Tibial nerve (tissue), 3 donors: ENCODE measurements around the gene PRKACB.

Experiments used
- POLR2A ChIP-seq, 2 donors: fragments of 450-650 bp; IDR thresholded peaks; one replicate each; pipeline ENCODE4 v1.6.1; 2017; ENCODE audit warnings: antibody characterized with exemption in 2 of 2, mild to moderate bottlenecking in 2 of 2, moderate library complexity in 2 of 2
- TF ChIP-seq, protein P1 (sequence below), 5 experiments: fragments of 200-600 bp in 3 of 5; fragments of 450-650 bp in 2 of 5; sonication (generic) in 3 of 5; IDR thresholded peaks; one replicate each; pipeline ENCODE4 v1.5.1; 2016 to 2019; ENCODE audit warnings: antibody characterized with exemption in 5 of 5, mild to moderate bottlenecking in 3 of 5, moderate library complexity in 2 of 5

DNA sequence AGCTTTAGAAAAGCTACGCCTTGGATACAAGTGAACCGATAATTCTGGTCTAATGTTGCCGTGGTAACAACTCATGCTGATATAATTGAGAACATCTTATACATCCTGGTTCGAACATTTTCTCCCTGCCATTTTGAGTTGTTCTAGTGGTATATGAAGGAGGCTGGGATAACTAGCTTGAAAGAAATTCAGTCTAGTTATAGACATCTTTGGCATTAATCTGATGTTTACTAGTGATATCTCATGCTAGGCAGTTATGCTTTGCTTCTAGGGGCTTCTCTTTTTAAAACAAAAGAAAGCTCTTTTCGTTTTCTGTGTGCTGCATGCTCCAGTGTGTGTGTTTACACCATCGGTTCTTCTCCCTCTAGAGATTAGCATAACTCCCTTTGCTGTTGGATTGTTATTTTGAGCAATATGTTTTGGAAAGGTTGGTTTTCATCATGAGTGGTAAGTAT lies 20.5 kb downstream of the PRKACB start:
- TF ChIP-seq, protein P1, sequence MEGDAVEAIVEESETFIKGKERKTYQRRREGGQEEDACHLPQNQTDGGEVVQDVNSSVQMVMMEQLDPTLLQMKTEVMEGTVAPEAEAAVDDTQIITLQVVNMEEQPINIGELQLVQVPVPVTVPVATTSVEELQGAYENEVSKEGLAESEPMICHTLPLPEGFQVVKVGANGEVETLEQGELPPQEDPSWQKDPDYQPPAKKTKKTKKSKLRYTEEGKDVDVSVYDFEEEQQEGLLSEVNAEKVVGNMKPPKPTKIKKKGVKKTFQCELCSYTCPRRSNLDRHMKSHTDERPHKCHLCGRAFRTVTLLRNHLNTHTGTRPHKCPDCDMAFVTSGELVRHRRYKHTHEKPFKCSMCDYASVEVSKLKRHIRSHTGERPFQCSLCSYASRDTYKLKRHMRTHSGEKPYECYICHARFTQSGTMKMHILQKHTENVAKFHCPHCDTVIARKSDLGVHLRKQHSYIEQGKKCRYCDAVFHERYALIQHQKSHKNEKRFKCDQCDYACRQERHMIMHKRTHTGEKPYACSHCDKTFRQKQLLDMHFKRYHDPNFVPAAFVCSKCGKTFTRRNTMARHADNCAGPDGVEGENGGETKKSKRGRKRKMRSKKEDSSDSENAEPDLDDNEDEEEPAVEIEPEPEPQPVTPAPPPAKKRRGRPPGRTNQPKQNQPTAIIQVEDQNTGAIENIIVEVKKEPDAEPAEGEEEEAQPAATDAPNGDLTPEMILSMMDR (IDR thresholded peaks at IDR 0.05), result no peak
- TF ChIP-seq POLR2A (IDR thresholded peaks at IDR 0.05), result no peak
